Endodermal cell (in vitro differentiated cells): Measurements from ENCODE around the gene CWH43. TPM values are rescaled to one million over a fixed set of nuclear protein-coding genes. Genes with fewer than 3 reads are reported as not detected.
"Not testable (repeated sequence)": the region's sequence is repeated elsewhere in the genome, so short reads cannot be mapped to it uniquely, and the experiment has no call there.

Experiments
- DNase-seq: peaks from one replicate; pipeline ENCODE4 v3.0.0-alpha.2; 2017
- H3K27ac ChIP-seq: 2 replicates; pipeline ENCODE4 v1.5.1; 2013; ENCODE audit warnings: mild to moderate bottlenecking, low read depth, low read length, moderate library complexity
- H3K27me3 ChIP-seq: 2 replicates; pipeline ENCODE4 v1.6.1; 2013; ENCODE audit warnings: mild to moderate bottlenecking, low read length, moderate library complexity; ENCODE audit not compliant: insufficient read depth, control insufficient read depth, poor library complexity, severe bottlenecking
- H3K36me3 ChIP-seq: 2 replicates; pipeline ENCODE4 v1.7.0; 2013; ENCODE audit warnings: mild to moderate bottlenecking, low read length, moderate library complexity; ENCODE audit not compliant: control insufficient read depth, insufficient read depth
- H3K4me1 ChIP-seq: one replicate; pipeline ENCODE4 v1.7.0; 2013; ENCODE audit warnings: low read length; ENCODE audit not compliant: control insufficient read depth, insufficient read depth
- H3K4me3 ChIP-seq: 2 replicates; pipeline ENCODE4 v1.5.1; 2013; ENCODE audit warnings: mild to moderate bottlenecking, low read length, moderate library complexity
- H3K9ac ChIP-seq: 2 replicates; pipeline ENCODE4 v1.6.1; 2013; ENCODE audit warnings: mild to moderate bottlenecking, low read length, moderate library complexity; ENCODE audit not compliant: poor library complexity, severe bottlenecking; ENCODE audit errors: extremely low read depth
- H3K9me3 ChIP-seq: 2 replicates; pipeline ENCODE4 v1.6.1; 2013; ENCODE audit warnings: mild to moderate bottlenecking, low read length, moderate library complexity; ENCODE audit not compliant: control insufficient read depth
- H3K27ac Mint-ChIP-seq: 2 replicates; pipeline ENCODE4 v1.8.0; 2020; ENCODE audit warnings: mixed read lengths
- H3K27me3 Mint-ChIP-seq: 2 replicates; pipeline ENCODE4 v1.8.0; 2021; ENCODE audit warnings: mild to moderate bottlenecking, mixed read lengths; ENCODE audit not compliant: insufficient read depth
- H3K36me3 Mint-ChIP-seq: 2 replicates; pipeline ENCODE4 v1.8.0; 2020; ENCODE audit warnings: low read depth, mixed read lengths
- H3K4me1 Mint-ChIP-seq: 2 replicates; pipeline ENCODE4 v1.8.0; 2020; ENCODE audit warnings: mixed read lengths
- H3K4me3 Mint-ChIP-seq: 2 replicates; pipeline ENCODE4 v1.8.0; 2020; ENCODE audit warnings: mild to moderate bottlenecking, moderate library complexity, mixed read lengths
- H3K9me3 Mint-ChIP-seq: 2 replicates; pipeline ENCODE4 v1.8.0; 2020; ENCODE audit warnings: mild to moderate bottlenecking, mixed read lengths
- WGBS, 2 experiments: methylation state at CpG; one replicate each; pipeline versions ENCODE4 v1.1.5 to v1.1.7; 2013; ENCODE audit warnings: missing lambda C conversion rate in 2 of 2, mixed read lengths in 1 of 2; ENCODE audit not compliant: insufficient coverage in 1 of 2, insufficient read length in 1 of 2; 5-methylcytosine and 5-hydroxymethylcytosine counted together
- total RNA-seq, 2 donors: library from RNA; stranded (reverse); fragmentation: NEBNext Ultra II Directional in 1 of 2; extraction: Animal tissue kit (Norgen Biotek cat#: 25700) in 1 of 2; gene quantifications; 2 replicates in 1 of 2; 3 replicates in 1 of 2; pipeline ENCODE4 v1.2.1, GENCODE V29; 2021
- TF ChIP-seq, protein P1 (sequence below): fragments of 200-600 bp; sonication (generic); conservative IDR thresholded peaks from 2 replicates; pipeline ENCODE4 v1.5.0; 2021; ENCODE audit warnings: antibody characterized with exemption, mild to moderate bottlenecking

CWH43 gene
- total RNA-seq, 2 donors from 2014 or later: not detected

- H3K27ac Mint-ChIP-seq: no peak overlapping the region
- no peaks in the 10 kb centered on the region for H3K36me3 ChIP-seq
- H3K27me3 ChIP-seq: peaks cover 4% of the 10 kb centered on the region
- no peaks in the 10 kb centered on the region for H3K36me3 Mint-ChIP-seq
- H3K27me3 Mint-ChIP-seq: peaks cover 4% of the 10 kb centered on the region
- no peak overlapping the region for H3K27ac ChIP-seq
- TF ChIP-seq, protein P1, sequence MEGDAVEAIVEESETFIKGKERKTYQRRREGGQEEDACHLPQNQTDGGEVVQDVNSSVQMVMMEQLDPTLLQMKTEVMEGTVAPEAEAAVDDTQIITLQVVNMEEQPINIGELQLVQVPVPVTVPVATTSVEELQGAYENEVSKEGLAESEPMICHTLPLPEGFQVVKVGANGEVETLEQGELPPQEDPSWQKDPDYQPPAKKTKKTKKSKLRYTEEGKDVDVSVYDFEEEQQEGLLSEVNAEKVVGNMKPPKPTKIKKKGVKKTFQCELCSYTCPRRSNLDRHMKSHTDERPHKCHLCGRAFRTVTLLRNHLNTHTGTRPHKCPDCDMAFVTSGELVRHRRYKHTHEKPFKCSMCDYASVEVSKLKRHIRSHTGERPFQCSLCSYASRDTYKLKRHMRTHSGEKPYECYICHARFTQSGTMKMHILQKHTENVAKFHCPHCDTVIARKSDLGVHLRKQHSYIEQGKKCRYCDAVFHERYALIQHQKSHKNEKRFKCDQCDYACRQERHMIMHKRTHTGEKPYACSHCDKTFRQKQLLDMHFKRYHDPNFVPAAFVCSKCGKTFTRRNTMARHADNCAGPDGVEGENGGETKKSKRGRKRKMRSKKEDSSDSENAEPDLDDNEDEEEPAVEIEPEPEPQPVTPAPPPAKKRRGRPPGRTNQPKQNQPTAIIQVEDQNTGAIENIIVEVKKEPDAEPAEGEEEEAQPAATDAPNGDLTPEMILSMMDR: no peak
- H3K4me1 ChIP-seq: no peaks in the 10 kb centered on the region
- no peak overlapping the region for H3K4me3 Mint-ChIP-seq
- DNase-seq: no peak
- peaks cover 7% of the 10 kb centered on the region for H3K9me3 ChIP-seq
- no peaks in the 10 kb centered on the region for H3K4me1 Mint-ChIP-seq
- peaks cover 3% of the 10 kb centered on the region for H3K9me3 Mint-ChIP-seq
- H3K4me3 ChIP-seq: no peak overlapping the region
- no peak overlapping the region for H3K9ac ChIP-seq
Observed at GRCh38 chr4:48949086-48949485, 37.0 kb upstream of the CWH43 start.

DNA sequence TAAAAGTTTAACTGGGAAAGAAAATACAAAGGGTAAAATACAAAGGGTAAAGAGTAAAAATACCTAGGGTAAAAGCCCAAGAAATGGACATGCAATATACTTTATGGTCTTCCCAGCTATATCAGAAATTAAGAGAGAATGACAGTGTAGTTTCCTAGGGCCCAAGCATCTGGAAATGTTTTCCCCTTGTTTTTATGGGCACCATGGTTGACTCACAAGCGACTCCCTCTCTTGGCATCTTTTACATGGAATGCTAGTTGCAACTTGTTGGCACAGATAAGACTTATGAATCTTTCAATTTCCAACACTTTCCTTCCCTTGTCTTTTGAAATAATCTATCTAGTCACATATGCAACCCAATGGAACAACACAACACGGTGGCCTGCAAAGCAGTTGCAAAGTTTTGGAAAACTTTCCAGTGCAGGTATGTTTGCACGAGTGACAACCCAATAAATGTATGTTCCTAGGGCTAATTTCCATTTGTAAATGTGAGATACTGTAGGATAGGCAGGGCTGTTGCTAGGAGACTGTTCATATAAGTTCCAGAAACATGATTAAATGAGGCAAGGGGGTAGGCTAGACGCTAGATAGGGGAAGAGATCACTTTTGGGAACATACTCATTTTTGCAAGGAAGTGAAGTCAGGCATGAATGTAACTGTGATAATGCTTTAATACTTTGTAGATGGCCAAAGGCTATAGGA, 36.4 kb upstream of the CWH43 start:
- 80 to 88% methylated on average over 2 to 4 of the region's 4 CpGs for WGBS, 2 experiments
- Histone ChIP-seq H3K27me3 (peaks cover 9% of the 10 kb centered on the region), H3K4me1 (no peaks in the 10 kb centered on the region), H3K4me3 (no peak overlapping the region), H3K9me3 (peaks cover 7% of the 10 kb centered on the region), H3K27ac (no peak overlapping the region), H3K36me3 (no peaks in the 10 kb centered on the region), H3K9ac (no peak overlapping the region)
- no peak overlapping the region for H3K27ac Mint-ChIP-seq
- no peak overlapping the region for H3K4me3 Mint-ChIP-seq
- H3K4me1 Mint-ChIP-seq: no peaks in the 10 kb centered on the region
- TF ChIP-seq, protein P1: no peak
- peaks cover 4% of the 10 kb centered on the region for H3K27me3 Mint-ChIP-seq
- DNase-seq: no peak
- H3K36me3 Mint-ChIP-seq: no peaks in the 10 kb centered on the region
- H3K9me3 Mint-ChIP-seq: peaks cover 3% of the 10 kb centered on the region

DNA sequence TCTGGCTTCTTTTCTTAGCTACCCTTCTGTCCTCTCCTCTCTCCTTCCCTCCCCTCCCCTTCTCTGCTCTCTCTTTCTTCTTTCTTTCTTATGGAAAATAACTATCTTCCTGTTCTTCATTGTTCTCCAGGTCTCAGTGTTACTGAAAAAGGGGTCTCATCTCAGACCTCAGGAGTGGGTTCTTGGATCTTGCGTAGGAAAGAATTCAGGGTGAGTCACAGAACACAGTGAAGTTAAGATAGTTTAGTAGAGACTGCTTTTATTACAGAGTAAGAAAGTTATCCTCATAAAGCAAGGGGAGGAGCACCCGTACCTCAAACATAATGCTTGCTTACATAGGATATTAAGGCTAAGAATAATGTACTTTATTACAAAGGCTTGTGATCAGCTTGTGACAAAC, 31.8 kb upstream of the CWH43 start:
- peaks cover 33% of the 10 kb centered on the region for H3K27me3 ChIP-seq
- Mint-ChIP-seq H3K27me3 (peaks cover 30% of the 10 kb centered on the region), H3K27ac (no peak overlapping the region), H3K4me3 (no peak overlapping the region), H3K4me1 (no peaks in the 10 kb centered on the region), H3K9me3 (peaks cover 3% of the 10 kb centered on the region), H3K36me3 (no peaks in the 10 kb centered on the region)
- 78% methylated on average over 2 of the region's 2 CpGs; no CpG with 5 or more reads in 1 of the 2 experiments for WGBS, 2 experiments
- TF ChIP-seq, protein P1: no peak
- DNase-seq: no peak
- no peak overlapping the region for H3K4me3 ChIP-seq
- no peak overlapping the region for H3K9ac ChIP-seq
- H3K4me1 ChIP-seq: no peaks in the 10 kb centered on the region
- no peaks in the 10 kb centered on the region for H3K36me3 ChIP-seq
- H3K27ac ChIP-seq: no peak overlapping the region
- H3K9me3 ChIP-seq: peaks cover 7% of the 10 kb centered on the region

DNA sequence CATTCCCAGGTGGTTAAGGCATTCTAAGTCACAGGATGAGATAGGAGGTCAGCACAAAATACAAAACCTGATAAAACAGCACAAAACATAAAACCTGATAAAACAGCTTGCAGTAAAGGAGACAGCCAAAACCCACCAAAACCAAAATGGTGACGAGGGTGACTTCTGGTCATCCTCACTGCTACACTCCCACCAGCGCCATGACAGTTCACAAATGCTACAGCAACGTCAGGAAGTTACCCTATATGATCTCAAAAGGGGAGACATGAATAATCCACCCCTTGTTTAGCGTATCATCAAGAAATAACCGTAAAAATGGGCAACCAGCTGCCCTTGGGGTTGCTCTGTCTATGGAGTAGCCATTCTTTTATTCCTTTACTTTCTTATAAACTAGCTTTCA, 28.7 kb upstream of the CWH43 start:
- H3K4me3 ChIP-seq, H3K9me3 Mint-ChIP-seq, H3K36me3 Mint-ChIP-seq, H3K4me3 Mint-ChIP-seq, H3K9ac ChIP-seq, DNase-seq, H3K27ac Mint-ChIP-seq, H3K27ac ChIP-seq, H3K9me3 ChIP-seq, H3K4me1 Mint-ChIP-seq, H3K4me1 ChIP-seq, H3K36me3 ChIP-seq: not testable (repeated sequence)
- peaks cover 53% of the 10 kb centered on the region for H3K27me3 ChIP-seq
- WGBS, 2 experiments: 92 to 95% methylated on average over 5 of the region's 5 CpGs
- H3K27me3 Mint-ChIP-seq: peaks cover 43% of the 10 kb centered on the region
